ENCODE data around the gene HAUS5. TPM values are rescaled to one million over a fixed set of nuclear protein-coding genes. Genes with fewer than 3 reads are reported as not detected.

Gene HAUS5
- total and polyA plus RNA-seq, 2 of the 8 experiments (the other 6 are each of a cell fraction or from before 2014, with no cell fraction given) = 13.8 to 25.7 TPM

- H3K9me3 ChIP-seq (ENCODE audit: insufficient read depth in 2 of 2, low read depth in 1 of 2, low read length in 1 of 2) = no peaks in the 10 kb centered on the region
- peak overlapping the region in 3 of 4 experiments; percentile 17 to 63 (median 29); a peak in 3 of 8 replicates for H3K4me3 ChIP-seq (ENCODE audit: extremely low read depth in 1 of 4, insufficient read depth in 2 of 4, low read depth in 3 of 4, low read length in 4 of 4)
- no peak overlapping the region for H3K27ac ChIP-seq (ENCODE audit: low read depth, low read length)
- H3K18ac ChIP-seq (ENCODE audit: extremely low read depth, low read length) = peak overlapping the region; percentile 15; the same call in 1 of the 2 replicates
- no peaks in the 10 kb centered on the region for H4K20me1 ChIP-seq (replicated peaks in 1 of 2; ENCODE audit: control insufficient read depth in 1 of 2, insufficient read depth in 2 of 2, low read length in 2 of 2)
- WGBS, 2 experiments (ENCODE audit: extremely low coverage in 1 of 2, insufficient coverage in 1 of 2, insufficient read length in 1 of 2, insufficient replicate concordance in 2 of 2, low coverage in 1 of 2, low lambda C conversion rate in 2 of 2, missing lambda C conversion rate in 1 of 2) = 73% methylated on average over 10 of the region's 10 CpGs; no CpG with 5 or more reads in 1 of the 2 experiments
- 0 out of 2 replicates have a peak overlapping the region, but pooled peaks have one; percentile 1 for H2AK5ac ChIP-seq (ENCODE audit: low read depth, low read length)
- no peak overlapping the region for H2AFZ ChIP-seq (ENCODE audit: low read length)
- peak overlapping the region; percentile 25; the same call in 1 of the 2 replicates for H2BK15ac ChIP-seq (ENCODE audit: low read length)
- no peaks in the 10 kb centered on the region for H3K79me2 ChIP-seq (ENCODE audit: control insufficient read depth in 1 of 2, insufficient read depth in 2 of 2, low read length in 2 of 2)
- H3K27me3 ChIP-seq (replicated peaks in 1 of 4; ENCODE audit: control insufficient read depth in 3 of 4, extremely low read depth in 1 of 4, insufficient read depth in 3 of 4, low read length in 3 of 4) = peaks cover 0 to 6% (median 3%) of the 10 kb centered on the region in 4 experiments; a peak in 4 of 7 replicates
- DNase-seq (ENCODE audit: low read depth in 1 of 2, low spot score in 2 of 2) = peak in 1 of 2 experiments; percentile 51
- H3K14ac ChIP-seq (ENCODE audit: insufficient read length) = no peak overlapping the region
- no peak overlapping the region for H2BK120ac ChIP-seq (replicated peaks; ENCODE audit: low read depth, low read length)
- peak overlapping the region; percentile 13; the same call in 1 of the 2 replicates for H2BK5ac ChIP-seq (ENCODE audit: low read depth, low read length)
- H4K8ac ChIP-seq (ENCODE audit: extremely low read depth, insufficient read depth, low read length) = peak overlapping the region; percentile 75
- peak overlapping the region; percentile 81; the same call in 1 of the 2 replicates for H2BK12ac ChIP-seq (ENCODE audit: low read depth, low read length)
- H3K56ac ChIP-seq (replicated peaks; ENCODE audit: insufficient read length, low read depth, low read length) = no peak overlapping the region
- H3K23ac ChIP-seq (ENCODE audit: insufficient read length) = no peak overlapping the region
- CTCF ChIA-PET (ENCODE audit: partially characterized antibody) = interaction anchor here (1.0 to 1.5 kb wide), 3 partner anchors 11 to 29 kb away, joined by 4 read pairs; no protein-coding TSS in a partner anchor
- no peak overlapping the region for H3K9ac ChIP-seq (replicated peaks in 1 of 4; ENCODE audit: extremely low read depth in 1 of 4, low read depth in 3 of 4, low read length in 3 of 4)
- no peak for FAIRE-seq
- no peaks in the 10 kb centered on the region for H3K79me1 ChIP-seq (ENCODE audit: low read depth, low read length)
- peaks cover 16% of the 10 kb centered on the region; the same call in 1 of the 2 replicates for H3K23me2 ChIP-seq (ENCODE audit: low read depth, low read length)
- H3K4ac ChIP-seq (replicated peaks; ENCODE audit: insufficient read length, low read depth, low read length) = no peak overlapping the region
- peak overlapping the region; percentile 62; the same call in 1 of the 2 replicates for H2BK20ac ChIP-seq (ENCODE audit: low read length)
- POLR2A ChIA-PET (ENCODE audit: partially characterized antibody) = interaction anchor here (1.0 to 3.4 kb wide), 8 partner anchors 8 to 132 kb away, joined by 3 to 13 read pairs (median 4); partner anchors contain the start of gene ATP4A
- H4K91ac ChIP-seq (replicated peaks; ENCODE audit: insufficient read length, low read length) = peak overlapping the region; percentile 31
- no peak overlapping the region for H4K5ac ChIP-seq (ENCODE audit: insufficient read length, low read depth, low read length)
- peaks cover 7 to 30% (median 18%) of the 10 kb centered on the region in 4 experiments for H3K4me1 ChIP-seq (replicated peaks in 1 of 4; ENCODE audit: control insufficient read depth in 3 of 4, insufficient read depth in 4 of 4, low read length in 3 of 4)
- H3K36me3 ChIP-seq (ENCODE audit: control insufficient read depth in 2 of 4, insufficient read depth in 4 of 4, low read length in 3 of 4) = peaks cover 0 to 6% (median 2%) of the 10 kb centered on the region in 4 experiments; a peak in 4 of 8 replicates
- H3K4me2 ChIP-seq (ENCODE audit: insufficient read depth in 1 of 2, low read depth in 2 of 2, low read length in 2 of 2) = peak overlapping the region; percentile 63 to 85; a peak in 3 of 4 replicates
Observed at GRCh38 chr19:35642312-35642711, 29.8 kb downstream of the HAUS5 start.
